Measurements from ENCODE around the gene SLC41A3.
"Not testable (repeated sequence)": the region's sequence is repeated elsewhere in the genome, so short reads cannot be mapped to it uniquely, and the experiment has no call there.

Gene SLC41A3

GRCh38 chr3:126050050-126050392, 33.9 kb downstream of the SLC41A3 start:
- H3K4me1 ChIP-seq (ENCODE audit: control insufficient read depth, insufficient read depth, low read length) = no peaks in the 10 kb centered on the region
- H3K9ac ChIP-seq (ENCODE audit: low read depth, low read length) = no peak overlapping the region
- no peaks in the 10 kb centered on the region for H3K36me3 ChIP-seq (ENCODE audit: control insufficient read depth, insufficient read depth, low read length)
- H3K4me3 ChIP-seq (ENCODE audit: low read depth, low read length) = no peak overlapping the region
- H3K9me3 ChIP-seq (ENCODE audit: control insufficient read depth, insufficient read depth, low read length) = no peaks in the 10 kb centered on the region
- no peaks in the 10 kb centered on the region for H3K27me3 ChIP-seq (ENCODE audit: control insufficient read depth, insufficient read depth, low read length)
- no peak overlapping the region for H3K27ac ChIP-seq (ENCODE audit: low read depth, low read length)

GRCh38 chr3:126049289-126050049, 34.5 kb downstream of the SLC41A3 start:
- Histone ChIP-seq H3K27ac (ENCODE audit: low read depth, low read length) (no peak overlapping the region), H3K27me3 (ENCODE audit: control insufficient read depth, insufficient read depth, low read length) (no peaks in the 10 kb centered on the region), H3K9me3 (ENCODE audit: control insufficient read depth, insufficient read depth, low read length) (no peaks in the 10 kb centered on the region), H3K9ac (ENCODE audit: low read depth, low read length) (no peak overlapping the region), H3K4me1 (ENCODE audit: control insufficient read depth, insufficient read depth, low read length) (no peaks in the 10 kb centered on the region), H3K4me3 (ENCODE audit: low read depth, low read length) (no peak overlapping the region), H3K36me3 (ENCODE audit: control insufficient read depth, insufficient read depth, low read length) (no peaks in the 10 kb centered on the region)

GRCh38 chr3:126040386-126040785, 43.5 kb downstream of the SLC41A3 start:
- H3K9me3 ChIP-seq (ENCODE audit: control insufficient read depth, insufficient read depth, low read length) = peaks cover 9% of the 10 kb centered on the region; the same call in 1 of the 2 replicates
- no peaks in the 10 kb centered on the region for H3K36me3 ChIP-seq (ENCODE audit: control insufficient read depth, insufficient read depth, low read length)
- no peak overlapping the region for H3K27ac ChIP-seq (ENCODE audit: low read depth, low read length)
- H3K9ac ChIP-seq (ENCODE audit: low read depth, low read length) = no peak overlapping the region
- H3K4me1 ChIP-seq (ENCODE audit: control insufficient read depth, insufficient read depth, low read length) = no peaks in the 10 kb centered on the region
- no peak overlapping the region for H3K4me3 ChIP-seq (ENCODE audit: low read depth, low read length)
- H3K27me3 ChIP-seq (ENCODE audit: control insufficient read depth, insufficient read depth, low read length) = no peaks in the 10 kb centered on the region

DNA sequence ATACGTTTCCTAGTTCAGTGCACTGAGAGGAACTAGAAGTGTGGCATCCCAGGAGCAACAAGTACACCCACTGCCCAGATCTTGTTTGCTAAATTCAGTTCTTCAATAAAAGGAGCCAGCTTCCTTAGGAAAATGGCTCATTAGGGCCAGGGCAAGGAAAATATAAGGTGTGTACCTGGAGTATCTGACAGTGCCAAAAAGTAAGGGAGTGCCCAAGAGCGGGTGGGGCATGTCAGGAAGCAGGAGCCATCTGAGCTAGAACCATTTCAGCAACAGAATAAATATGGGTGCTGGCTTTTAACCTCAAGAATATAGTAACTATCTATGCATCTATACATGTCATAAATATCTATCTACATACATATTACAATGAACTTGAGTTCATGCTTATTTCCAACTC, 44.1 kb downstream of the SLC41A3 start:
- Histone ChIP-seq H3K9me3 (ENCODE audit: control insufficient read depth, insufficient read depth, low read length) (peaks cover 9% of the 10 kb centered on the region; the same call in 1 of the 2 replicates), H3K4me3 (ENCODE audit: low read depth, low read length) (no peak overlapping the region), H3K27ac (ENCODE audit: low read depth, low read length) (no peak overlapping the region), H3K36me3 (ENCODE audit: control insufficient read depth, insufficient read depth, low read length) (no peaks in the 10 kb centered on the region), H3K4me1 (ENCODE audit: control insufficient read depth, insufficient read depth, low read length) (no peaks in the 10 kb centered on the region), H3K9ac (ENCODE audit: low read depth, low read length) (no peak overlapping the region), H3K27me3 (ENCODE audit: control insufficient read depth, insufficient read depth, low read length) (no peaks in the 10 kb centered on the region)

- H3K9ac ChIP-seq (ENCODE audit: low read depth, low read length); H3K4me1 ChIP-seq (ENCODE audit: control insufficient read depth, insufficient read depth, low read length); H3K27ac ChIP-seq (ENCODE audit: low read depth, low read length); H3K4me3 ChIP-seq (ENCODE audit: low read depth, low read length); H3K27me3 ChIP-seq (ENCODE audit: control insufficient read depth, insufficient read depth, low read length); H3K36me3 ChIP-seq (ENCODE audit: control insufficient read depth, insufficient read depth, low read length); H3K9me3 ChIP-seq (ENCODE audit: control insufficient read depth, insufficient read depth, low read length): not testable (repeated sequence)
Observed at GRCh38 chr3:126038791-126039190, 45.1 kb downstream of the SLC41A3 start.

DNA sequence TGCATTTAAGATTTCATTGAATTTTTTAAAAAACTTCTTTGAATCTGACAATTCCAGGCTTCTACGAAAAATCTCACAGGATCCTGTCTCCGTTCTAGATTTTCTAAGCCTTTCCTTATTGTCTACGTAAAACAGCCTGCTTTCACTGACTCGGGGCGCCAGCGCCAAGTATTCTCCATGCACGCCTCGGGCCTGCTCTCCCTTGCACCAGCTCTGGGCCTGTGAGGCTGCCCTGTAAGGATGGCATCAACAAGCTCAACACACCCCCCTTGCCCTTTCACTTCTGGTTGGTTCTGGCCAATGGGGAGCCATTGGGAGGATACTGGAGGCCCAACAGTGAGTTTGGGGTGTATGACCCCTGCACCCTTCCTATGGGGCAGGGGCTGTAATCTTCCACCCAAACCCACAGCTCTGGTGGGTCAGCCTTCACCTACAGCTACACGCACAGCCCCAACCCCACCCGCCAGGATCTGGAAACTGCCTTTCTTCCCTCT, 47.8 kb downstream of the SLC41A3 start:
- peaks cover 9% of the 10 kb centered on the region; the same call in 1 of the 2 replicates for H3K9me3 ChIP-seq (ENCODE audit: control insufficient read depth, insufficient read depth, low read length)
- H3K4me1 ChIP-seq (ENCODE audit: control insufficient read depth, insufficient read depth, low read length) = 0 out of 2 replicates have a peak, but pooled peaks cover 4% of the 10 kb centered on the region
- no peak overlapping the region for H3K9ac ChIP-seq (ENCODE audit: low read depth, low read length)
- no peaks in the 10 kb centered on the region for H3K36me3 ChIP-seq (ENCODE audit: control insufficient read depth, insufficient read depth, low read length)
- no peak overlapping the region for H3K27ac ChIP-seq (ENCODE audit: low read depth, low read length)
- H3K27me3 ChIP-seq (ENCODE audit: control insufficient read depth, insufficient read depth, low read length) = no peaks in the 10 kb centered on the region
- H3K4me3 ChIP-seq (ENCODE audit: low read depth, low read length) = no peak overlapping the region

DNA sequence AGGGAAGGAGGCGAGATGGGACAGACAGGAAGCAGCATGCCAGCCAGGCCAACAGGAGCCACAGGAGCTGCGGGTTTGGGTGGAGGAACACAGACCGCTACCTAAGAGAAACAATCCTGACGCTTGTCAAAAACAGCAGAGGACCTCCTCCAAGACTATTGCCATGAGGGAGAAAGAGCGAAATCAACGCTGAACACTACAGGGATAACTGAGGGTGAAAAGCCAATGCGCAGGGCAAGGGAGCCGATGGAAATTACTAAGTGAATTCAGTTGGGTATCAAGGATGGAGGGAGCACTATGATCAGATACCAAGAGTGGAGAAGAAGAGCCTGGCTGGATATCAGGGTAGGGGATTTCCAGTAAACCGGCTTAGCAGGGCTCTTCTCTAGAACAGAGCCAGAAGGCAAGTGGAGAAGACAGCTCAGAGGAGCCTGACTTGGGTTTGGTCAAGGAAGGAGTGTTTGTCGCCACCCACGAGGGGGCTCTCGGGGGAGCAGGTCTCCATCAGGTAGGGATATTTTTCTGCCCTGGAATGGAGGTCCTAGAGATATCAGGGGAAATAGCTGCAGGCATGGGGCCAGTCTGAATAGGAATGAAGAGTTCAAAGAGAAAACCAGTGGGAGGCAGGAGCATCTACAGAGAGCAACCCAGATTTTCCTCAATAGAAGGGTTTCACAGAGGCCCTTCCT, 48.4 kb downstream of the SLC41A3 start:
- no peak overlapping the region for H3K27ac ChIP-seq (ENCODE audit: low read depth, low read length)
- no peaks in the 10 kb centered on the region for H3K27me3 ChIP-seq (ENCODE audit: control insufficient read depth, insufficient read depth, low read length)

GRCh38 chr3:126034481-126035361, 49.2 kb downstream of the SLC41A3 start:
- Histone ChIP-seq H3K36me3 (ENCODE audit: control insufficient read depth, insufficient read depth, low read length) (no peaks in the 10 kb centered on the region), H3K9me3 (ENCODE audit: control insufficient read depth, insufficient read depth, low read length) (peaks cover 10% of the 10 kb centered on the region; the same call in 1 of the 2 replicates), H3K9ac (ENCODE audit: low read depth, low read length) (no peak overlapping the region), H3K27me3 (ENCODE audit: control insufficient read depth, insufficient read depth, low read length) (no peaks in the 10 kb centered on the region), H3K4me3 (ENCODE audit: low read depth, low read length) (no peak overlapping the region), H3K4me1 (ENCODE audit: control insufficient read depth, insufficient read depth, low read length) (0 out of 2 replicates have a peak, but pooled peaks cover 4% of the 10 kb centered on the region), H3K27ac (ENCODE audit: low read depth, low read length) (no peak overlapping the region)

More for the DNA sequence above, 48.4 kb downstream of the SLC41A3 start:
- H3K36me3 ChIP-seq (ENCODE audit: control insufficient read depth, insufficient read depth, low read length) = no peaks in the 10 kb centered on the region
- H3K4me3 ChIP-seq (ENCODE audit: low read depth, low read length) = no peak overlapping the region
- peaks cover 9% of the 10 kb centered on the region; the same call in 1 of the 2 replicates for H3K9me3 ChIP-seq (ENCODE audit: control insufficient read depth, insufficient read depth, low read length)
- H3K9ac ChIP-seq (ENCODE audit: low read depth, low read length) = no peak overlapping the region
- H3K4me1 ChIP-seq (ENCODE audit: control insufficient read depth, insufficient read depth, low read length) = 0 out of 2 replicates have a peak, but pooled peaks cover 4% of the 10 kb centered on the region

GRCh38 chr3:126033765-126034164, 50.2 kb downstream of the SLC41A3 start:
- H3K9ac ChIP-seq (ENCODE audit: low read depth, low read length) = no peak overlapping the region
- no peaks in the 10 kb centered on the region for H3K27me3 ChIP-seq (ENCODE audit: control insufficient read depth, insufficient read depth, low read length)
- no peak overlapping the region for H3K27ac ChIP-seq (ENCODE audit: low read depth, low read length)
- H3K36me3 ChIP-seq (ENCODE audit: control insufficient read depth, insufficient read depth, low read length) = peaks cover 3% of the 10 kb centered on the region; the same call in 1 of the 2 replicates
- peaks cover 13% of the 10 kb centered on the region; the same call in 1 of the 2 replicates for H3K9me3 ChIP-seq (ENCODE audit: control insufficient read depth, insufficient read depth, low read length)
- 0 out of 2 replicates have a peak, but pooled peaks cover 4% of the 10 kb centered on the region for H3K4me1 ChIP-seq (ENCODE audit: control insufficient read depth, insufficient read depth, low read length)
- no peak overlapping the region for H3K4me3 ChIP-seq (ENCODE audit: low read depth, low read length)

- Histone ChIP-seq H3K9me3 (ENCODE audit: control insufficient read depth, insufficient read depth, low read length) (peaks cover 14% of the 10 kb centered on the region), H3K4me1 (ENCODE audit: control insufficient read depth, insufficient read depth, low read length) (0 out of 2 replicates have a peak, but pooled peaks cover 4% of the 10 kb centered on the region), H3K36me3 (ENCODE audit: control insufficient read depth, insufficient read depth, low read length) (peaks cover 3% of the 10 kb centered on the region; the same call in 1 of the 2 replicates), H3K4me3 (ENCODE audit: low read depth, low read length) (no peak overlapping the region), H3K9ac (ENCODE audit: low read depth, low read length) (no peak overlapping the region), H3K27me3 (ENCODE audit: control insufficient read depth, insufficient read depth, low read length) (no peaks in the 10 kb centered on the region), H3K27ac (ENCODE audit: low read depth, low read length) (no peak overlapping the region)
Observed at GRCh38 chr3:126033051-126033745, 50.7 kb downstream of the SLC41A3 start.

Data from HUES48 (cell line).